UCSD-AML1 (cell line): ENCODE results near the gene SPAAR.

ENCODE experiments used
- DNase-seq: peaks from one replicate; lab custom pipeline; 2025; ENCODE audit not compliant: unreplicated experiment; lab: John Stamatoyannopoulos, UW

SPAAR gene

GRCh38 chr9:35945341-35946018 is 36.2 kb downstream of the SPAAR start:
- DNase-seq: peak; percentile 70

DNA sequence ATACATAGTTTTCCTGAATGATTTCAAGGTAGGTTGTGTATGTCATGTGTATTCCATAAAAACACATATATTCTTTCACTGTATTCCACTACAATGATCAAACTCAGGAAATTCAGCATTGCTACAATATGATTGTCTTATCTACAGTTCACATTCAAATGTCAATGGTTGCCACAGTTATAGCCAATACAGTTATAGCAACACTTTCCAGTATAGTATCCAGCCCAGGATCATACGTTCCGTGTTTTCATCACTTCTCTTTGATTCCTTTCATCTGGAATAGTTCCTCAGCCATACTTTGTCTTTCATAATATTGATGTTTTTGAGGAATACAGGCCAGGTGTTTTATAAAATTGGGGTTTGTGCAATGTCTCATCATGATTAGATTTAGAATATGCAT is 39.2 kb downstream of the SPAAR start:
- no peak for DNase-seq

DNA sequence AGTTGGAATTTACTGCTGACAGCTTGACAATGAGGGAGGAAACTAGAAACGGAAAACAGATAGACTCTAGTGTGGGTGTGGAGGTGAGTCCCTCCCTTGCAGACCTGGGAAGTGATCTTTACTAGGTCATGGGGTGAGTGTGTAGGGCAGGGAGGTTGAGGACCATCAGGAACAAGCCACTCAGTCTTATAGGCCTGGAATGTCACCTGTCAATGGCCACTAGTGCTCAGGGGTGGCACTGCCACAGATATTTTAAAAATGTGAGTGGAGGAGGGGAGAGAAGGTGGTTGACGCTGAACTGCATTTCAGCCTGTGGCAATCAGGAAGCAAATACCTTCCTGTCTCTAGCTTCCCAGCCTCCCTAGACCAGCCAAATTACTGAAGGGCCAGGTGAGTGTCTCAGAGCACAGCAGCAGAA is 39.6 kb downstream of the SPAAR start:
- no peak for DNase-seq

DNA sequence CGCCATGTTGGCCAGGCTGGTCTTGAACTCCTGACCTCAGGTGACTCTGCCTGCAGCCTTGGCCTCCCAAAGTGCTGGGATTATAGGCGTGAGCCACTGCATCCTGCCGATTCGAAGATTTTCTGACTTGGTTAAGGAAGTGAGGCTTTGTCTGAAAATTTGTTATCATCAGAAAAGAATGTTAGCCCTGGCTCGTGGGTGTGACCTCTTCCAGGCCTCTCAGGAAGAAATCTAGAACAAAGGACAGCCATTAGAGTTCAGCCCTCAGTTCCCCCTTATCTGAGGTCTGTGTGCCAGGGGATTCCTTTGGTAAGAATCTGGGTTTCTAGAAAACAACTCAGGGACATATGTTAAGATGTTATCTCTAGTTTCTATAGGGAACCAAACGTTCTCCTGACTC is 42.4 kb downstream of the SPAAR start:
- DNase-seq: no peak

- no peak for DNase-seq
Observed at GRCh38 chr9:35952526-35953191, 43.4 kb downstream of the SPAAR start.

- DNase-seq: no peak
Observed at GRCh38 chr9:35954942-35955546, 45.8 kb downstream of the SPAAR start.

DNA sequence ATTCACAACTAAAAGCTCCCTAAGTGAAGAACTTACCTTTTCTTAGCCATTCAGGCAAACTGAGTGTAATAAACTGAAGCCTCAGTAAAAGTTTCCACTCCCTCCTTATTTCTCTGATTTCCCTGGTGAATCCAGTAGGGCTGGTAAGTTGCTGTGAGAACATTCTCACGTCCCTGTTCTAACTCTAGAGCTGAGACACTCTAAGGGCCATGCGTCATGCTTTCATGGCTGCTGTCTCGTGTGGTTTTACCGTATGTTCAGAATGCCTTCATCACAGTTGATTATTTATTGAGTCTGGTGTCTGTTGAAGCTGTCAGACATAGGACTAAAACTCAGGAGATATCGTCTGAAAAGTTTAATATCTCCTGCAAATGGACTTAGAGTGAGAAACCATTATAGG is 47.4 kb downstream of the SPAAR start:
- DNase-seq: no peak

- DNase-seq: no peak
Observed at GRCh38 chr9:35958104-35958837, 49.0 kb downstream of the SPAAR start, which contains the start of gene OR2S2. TSS of gene OR2S2 (minus strand) at chr9:35958154. CDS start at chr9:35958098, 56 bp downstream.

- no peak for DNase-seq
Observed at GRCh38 chr9:35960039-35960655, 50.9 kb downstream of the SPAAR start.
